RWPE2 (cell line): ENCODE measurements around the gene KDM5B.
"Not testable (repeated sequence)": the region's sequence is repeated elsewhere in the genome, so short reads cannot be mapped to it uniquely, and the experiment has no call there.

Experiments
- ATAC-seq: fragments of 200-7000 bp; cut with Tn5 transposase; 3 replicates; pipeline ENCODE4 v1.9.1; 2021; ENCODE audit warnings: low read depth
- DNase-seq: peaks from one replicate; pipeline ENCODE4 v3.0.0-alpha.2; 2020; ENCODE audit warnings: low spot score
- H3K27ac ChIP-seq: fragments of 450-650 bp; 2 replicates; pipeline ENCODE4 v1.5.1; 2017; ENCODE audit warnings: mild to moderate bottlenecking; ENCODE audit not compliant: poor library complexity, severe bottlenecking
- H3K27me3 ChIP-seq: fragments of 250-450 bp; sonication (Bioruptor Pico); 2 replicates; pipeline ENCODE4 v1.5.1; 2021; ENCODE audit warnings: mild to moderate bottlenecking, moderate library complexity; ENCODE audit not compliant: insufficient read depth, poor library complexity, severe bottlenecking
- H3K36me3 ChIP-seq: fragments of 250-450 bp; sonication (Bioruptor Pico); 2 replicates; pipeline ENCODE4 v1.5.1; 2020; ENCODE audit warnings: low read depth, mild to moderate bottlenecking, moderate library complexity
- H3K4me1 ChIP-seq: fragments of 250-450 bp; sonication (Bioruptor Pico); 2 replicates; pipeline ENCODE4 v1.5.1; 2021; ENCODE audit warnings: mild to moderate bottlenecking, moderate library complexity; ENCODE audit not compliant: insufficient read depth, poor library complexity, severe bottlenecking
- H3K4me3 ChIP-seq: fragments of 250-450 bp; sonication (Bioruptor Pico); 2 replicates; pipeline ENCODE4 v1.5.1; 2021; ENCODE audit warnings: mild to moderate bottlenecking, moderate library complexity; ENCODE audit not compliant: severe bottlenecking
- H3K9me3 ChIP-seq: fragments of 250-450 bp; sonication (Bioruptor Pico); 2 replicates; pipeline ENCODE4 v1.5.1; 2021; ENCODE audit warnings: mild to moderate bottlenecking, moderate library complexity; ENCODE audit not compliant: severe bottlenecking
- TF ChIP-seq, protein P1 (sequence below): fragments of 450-650 bp; IDR thresholded peaks from one replicate; pipeline ENCODE4 v1.5.1; 2017; ENCODE audit warnings: mild to moderate bottlenecking, moderate library complexity; ENCODE audit not compliant: poor library complexity, severe bottlenecking

KDM5B gene

DNA sequence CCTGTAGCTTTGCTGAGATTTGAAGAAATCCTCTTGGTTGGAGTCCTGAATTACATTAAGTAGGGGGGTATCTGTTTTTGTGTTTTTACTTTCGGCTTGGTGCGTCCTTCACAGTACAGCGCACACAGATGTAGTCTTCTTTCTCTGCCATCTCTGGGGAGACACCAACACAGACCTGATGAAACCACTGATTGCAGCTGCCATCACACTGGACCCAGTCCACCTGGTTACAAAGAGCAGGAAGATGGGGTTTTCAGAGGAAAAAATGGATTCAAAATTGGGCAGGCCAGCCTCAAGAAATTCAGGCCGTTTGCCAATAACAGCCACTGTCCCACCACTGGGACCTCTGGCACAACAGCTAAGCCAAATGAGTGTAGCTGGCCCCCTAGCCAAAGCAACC is 79.3 kb downstream of the KDM5B start:
- H3K27ac ChIP-seq = no peak overlapping the region
- TF ChIP-seq, protein P1, sequence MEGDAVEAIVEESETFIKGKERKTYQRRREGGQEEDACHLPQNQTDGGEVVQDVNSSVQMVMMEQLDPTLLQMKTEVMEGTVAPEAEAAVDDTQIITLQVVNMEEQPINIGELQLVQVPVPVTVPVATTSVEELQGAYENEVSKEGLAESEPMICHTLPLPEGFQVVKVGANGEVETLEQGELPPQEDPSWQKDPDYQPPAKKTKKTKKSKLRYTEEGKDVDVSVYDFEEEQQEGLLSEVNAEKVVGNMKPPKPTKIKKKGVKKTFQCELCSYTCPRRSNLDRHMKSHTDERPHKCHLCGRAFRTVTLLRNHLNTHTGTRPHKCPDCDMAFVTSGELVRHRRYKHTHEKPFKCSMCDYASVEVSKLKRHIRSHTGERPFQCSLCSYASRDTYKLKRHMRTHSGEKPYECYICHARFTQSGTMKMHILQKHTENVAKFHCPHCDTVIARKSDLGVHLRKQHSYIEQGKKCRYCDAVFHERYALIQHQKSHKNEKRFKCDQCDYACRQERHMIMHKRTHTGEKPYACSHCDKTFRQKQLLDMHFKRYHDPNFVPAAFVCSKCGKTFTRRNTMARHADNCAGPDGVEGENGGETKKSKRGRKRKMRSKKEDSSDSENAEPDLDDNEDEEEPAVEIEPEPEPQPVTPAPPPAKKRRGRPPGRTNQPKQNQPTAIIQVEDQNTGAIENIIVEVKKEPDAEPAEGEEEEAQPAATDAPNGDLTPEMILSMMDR = no peak
- no peaks in the 10 kb centered on the region for H3K9me3 ChIP-seq
- no peaks in the 10 kb centered on the region for H3K27me3 ChIP-seq
- peaks cover 81% of the 10 kb centered on the region for H3K36me3 ChIP-seq
- ATAC-seq (no peak), DNase-seq (no peak)
- no peak overlapping the region for H3K4me3 ChIP-seq
- H3K4me1 ChIP-seq = no peaks in the 10 kb centered on the region

DNA sequence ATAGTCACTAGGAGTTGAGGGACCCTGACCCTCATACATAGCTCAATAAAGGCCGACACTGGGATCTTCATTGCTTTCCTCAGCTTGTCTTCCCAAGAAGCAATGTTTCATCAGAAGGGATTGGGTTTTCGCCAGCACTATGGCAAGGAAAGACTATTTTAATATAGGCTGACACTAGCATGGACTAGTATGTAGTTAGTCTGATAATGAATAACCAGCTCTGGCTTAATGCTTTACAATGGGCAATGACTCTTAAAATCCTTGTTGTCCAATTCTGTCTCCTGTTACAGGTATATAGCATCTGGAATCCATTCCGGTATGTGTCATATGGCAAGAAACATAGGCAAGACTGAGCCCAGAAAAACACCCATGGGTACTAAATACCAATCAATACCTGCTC is 82.7 kb downstream of the KDM5B start:
- Histone ChIP-seq H3K36me3 (peaks cover 47% of the 10 kb centered on the region), H3K27ac (no peak overlapping the region), H3K4me3 (no peak overlapping the region), H3K9me3 (no peaks in the 10 kb centered on the region), H3K4me1 (no peaks in the 10 kb centered on the region), H3K27me3 (no peaks in the 10 kb centered on the region)
- DNase-seq = no peak
- no peak for ATAC-seq
- TF ChIP-seq, protein P1 = no peak

DNA sequence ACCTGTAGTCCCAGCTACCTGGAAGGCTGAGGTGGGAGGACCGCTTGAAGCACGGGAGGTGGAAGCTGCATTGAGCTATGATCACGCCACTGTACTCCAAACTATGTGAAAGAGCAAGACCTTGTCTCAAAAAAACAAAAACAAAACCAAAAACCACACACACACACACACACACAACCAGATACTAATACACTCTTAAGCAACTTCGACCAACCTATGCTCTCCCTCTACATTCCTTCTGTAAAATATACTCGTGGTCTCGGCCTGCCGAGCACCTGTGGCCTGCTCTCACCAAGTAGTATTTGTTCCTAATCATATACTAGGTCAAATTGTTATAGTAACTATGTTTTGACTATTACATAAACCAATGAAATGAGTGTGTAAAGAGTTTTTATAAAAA is 84.5 kb downstream of the KDM5B start:
- TF ChIP-seq, protein P1 = no peak
- Histone ChIP-seq H3K27ac (no peak overlapping the region), H3K9me3 (no peaks in the 10 kb centered on the region), H3K4me3 (no peak overlapping the region), H3K4me1 (no peaks in the 10 kb centered on the region), H3K36me3 (peaks cover 29% of the 10 kb centered on the region), H3K27me3 (no peaks in the 10 kb centered on the region)
- DNase-seq = no peak
- ATAC-seq = no peak

DNA sequence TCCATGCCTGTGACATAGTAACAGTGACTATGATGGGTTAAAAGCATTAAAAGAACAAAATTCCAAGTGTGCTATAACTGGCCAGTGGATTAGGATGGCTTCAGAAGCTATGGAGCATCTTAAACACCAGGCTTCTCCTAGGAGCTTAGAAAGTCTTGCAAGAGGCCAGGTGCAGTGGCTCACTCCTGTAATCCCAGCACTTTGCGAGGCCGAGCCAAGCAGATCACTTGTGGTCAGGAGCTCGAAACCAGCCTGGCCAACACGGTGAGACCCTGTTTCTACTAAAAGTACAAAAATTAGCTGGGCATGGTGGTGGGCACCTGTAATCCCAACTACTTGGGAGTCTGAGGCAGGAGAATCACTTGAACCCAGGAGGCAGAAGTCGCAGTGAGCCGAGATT is 85.2 kb downstream of the KDM5B start:
- not testable (repeated sequence) for H3K4me3 ChIP-seq, DNase-seq, ATAC-seq, H3K27ac ChIP-seq, H3K4me1 ChIP-seq, H3K9me3 ChIP-seq, H3K27me3 ChIP-seq
- peaks cover 22% of the 10 kb centered on the region for H3K36me3 ChIP-seq

DNA sequence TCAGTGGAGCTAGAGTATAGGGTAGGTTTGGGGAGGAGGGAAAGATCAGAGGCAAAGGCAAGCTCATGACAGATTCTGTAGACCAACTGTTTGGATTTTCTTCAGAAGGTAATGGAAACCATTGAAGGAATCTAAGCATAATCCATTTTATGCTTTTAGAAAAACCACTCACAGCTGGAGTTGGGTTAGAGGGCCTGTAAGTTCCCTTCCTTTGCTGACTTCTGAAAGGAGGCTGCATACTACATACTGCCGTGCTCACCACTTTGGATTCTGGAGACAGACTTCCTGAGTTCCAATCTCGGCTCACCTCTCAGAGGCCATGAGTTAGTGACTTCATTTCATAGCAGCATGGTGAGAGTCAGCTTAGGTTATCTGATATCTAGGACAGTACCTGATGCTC is 91.6 kb downstream of the KDM5B start:
- Histone ChIP-seq H3K9me3 (no peaks in the 10 kb centered on the region), H3K27ac (no peak overlapping the region), H3K27me3 (no peaks in the 10 kb centered on the region), H3K36me3 (no peaks in the 10 kb centered on the region), H3K4me1 (no peaks in the 10 kb centered on the region), H3K4me3 (no peak overlapping the region)
- ATAC-seq (no peak), DNase-seq (no peak)
- TF ChIP-seq, protein P1 = no peak

DNA sequence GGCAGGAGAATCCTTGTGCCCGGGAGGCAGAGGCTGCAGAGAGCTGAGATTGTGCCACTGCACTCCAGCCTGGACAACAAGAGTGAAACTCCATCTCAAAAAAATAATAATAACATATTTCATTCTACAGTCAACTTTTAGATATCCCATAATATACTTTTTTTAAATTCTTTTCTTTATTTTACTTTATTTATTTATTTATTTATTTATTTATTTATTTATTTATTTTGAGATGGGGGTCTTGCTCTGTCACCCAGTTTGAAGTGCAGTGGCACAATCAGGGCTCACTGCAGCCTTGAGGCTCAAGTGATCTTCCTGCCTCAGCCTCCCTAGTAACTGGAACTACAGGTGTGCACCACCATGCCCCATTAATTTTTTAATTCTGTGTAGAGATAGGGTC is 94.0 kb downstream of the KDM5B start:
- not testable (repeated sequence) for H3K9me3 ChIP-seq, DNase-seq, ATAC-seq, H3K4me1 ChIP-seq, H3K4me3 ChIP-seq, H3K36me3 ChIP-seq, H3K27ac ChIP-seq
- H3K27me3 ChIP-seq = peaks cover 23% of the 10 kb centered on the region
